Liver (tissue), 9 donors: ENCODE results near the gene TMIGD3. TPM values are rescaled to one million over a fixed set of nuclear protein-coding genes. Genes with fewer than 3 reads are reported as not detected.

Experiments used
- DNase-seq: peaks from one replicate; pipeline ENCODE4 v3.0.0-alpha.2; 2017; ENCODE audit warnings: low spot score
- H3K27ac ChIP-seq, 2 donors: one replicate each; pipeline ENCODE4 v1.7.0; 2013; ENCODE audit warnings: inconsistent platforms in 2 of 2, low read length in 2 of 2, control low read depth in 1 of 2, low read depth in 1 of 2, mild to moderate bottlenecking in 1 of 2
- H3K27me3 ChIP-seq, 4 donors: one replicate each; pipeline versions ENCODE4 v1.6.1 to v1.7.0; 2013; ENCODE audit warnings: low read length in 3 of 4, inconsistent platforms in 1 of 4, mild to moderate bottlenecking in 1 of 4, moderate library complexity in 1 of 4; ENCODE audit not compliant: control insufficient read depth in 4 of 4, insufficient read depth in 4 of 4
- H3K36me3 ChIP-seq, 4 donors: one replicate each; pipeline versions ENCODE4 v1.6.1 to v1.7.0; 2013; ENCODE audit warnings: low read length in 3 of 4, mild to moderate bottlenecking in 3 of 4, low read depth in 1 of 4, moderate library complexity in 1 of 4; ENCODE audit not compliant: control insufficient read depth in 4 of 4, insufficient read depth in 3 of 4
- H3K4me1 ChIP-seq, 4 donors: one replicate each; pipeline versions ENCODE4 v1.6.1 to v1.7.0; 2013; ENCODE audit warnings: low read length in 3 of 4, mild to moderate bottlenecking in 3 of 4, moderate library complexity in 1 of 4; ENCODE audit not compliant: control insufficient read depth in 4 of 4, insufficient read depth in 4 of 4
- H3K4me3 ChIP-seq, 3 donors: one replicate each; pipeline versions ENCODE4 v1.6.1 to v1.7.0; 2013; ENCODE audit warnings: low read length in 3 of 3, control low read depth in 1 of 3, low read depth in 1 of 3, mild to moderate bottlenecking in 1 of 3
- H3K9ac ChIP-seq, 2 donors: one replicate each; pipeline ENCODE4 v1.7.0; 2013; ENCODE audit warnings: low read length in 2 of 2, mild to moderate bottlenecking in 2 of 2, moderate library complexity in 2 of 2, control low read depth in 1 of 2, low read depth in 1 of 2
- H3K9me3 ChIP-seq, 4 donors: one replicate each; pipeline versions ENCODE4 v1.6.1 to v1.7.0; 2013; ENCODE audit warnings: low read length in 3 of 4; ENCODE audit not compliant: control insufficient read depth in 4 of 4
- ATF3 ChIP-seq: IDR thresholded peaks from 2 replicates; pipeline ENCODE4 v1.6.1; 2016; ENCODE audit warnings: antibody characterized with exemption
- EGR1 ChIP-seq, 2 donors: IDR thresholded peaks; 2 replicates each; pipeline ENCODE4 v1.6.1; 2016 to 2018; ENCODE audit warnings: antibody characterized with exemption in 2 of 2, low read depth in 2 of 2
- FOXA1 ChIP-seq: IDR thresholded peaks from 2 replicates; pipeline ENCODE4 v1.6.1; 2016; ENCODE audit warnings: antibody characterized with exemption
- FOXA2 ChIP-seq: IDR thresholded peaks from 2 replicates; pipeline ENCODE4 v1.6.1; 2016; ENCODE audit warnings: antibody characterized with exemption
- GABPA ChIP-seq, 2 donors: IDR thresholded peaks in 1 of 2; conservative IDR thresholded peaks in 1 of 2; 2 replicates each; pipeline ENCODE4 v1.6.1; 2016; ENCODE audit warnings: antibody characterized with exemption in 2 of 2, mild to moderate bottlenecking in 1 of 2, moderate library complexity in 1 of 2
- HNF4A ChIP-seq, 2 donors: conservative IDR thresholded peaks; 2 replicates each; pipeline ENCODE4 v1.6.1; 2016; ENCODE audit warnings: antibody characterized with exemption in 2 of 2, mild to moderate bottlenecking in 2 of 2
- HNF4G ChIP-seq: IDR thresholded peaks from 2 replicates; pipeline ENCODE4 v1.6.1; 2016; ENCODE audit warnings: antibody characterized with exemption
- JUND ChIP-seq, 2 donors: IDR thresholded peaks; 2 replicates each; pipeline ENCODE4 v1.6.1; 2016; ENCODE audit warnings: antibody characterized with exemption in 2 of 2
- NR2F2 ChIP-seq: IDR thresholded peaks from 2 replicates; pipeline ENCODE4 v1.6.1; 2016; ENCODE audit warnings: antibody characterized with exemption
- RAD21 ChIP-seq, 2 donors: IDR thresholded peaks; 2 replicates each; pipeline ENCODE4 v1.6.1; 2016; ENCODE audit warnings: antibody characterized with exemption in 2 of 2, mild to moderate bottlenecking in 2 of 2
- RXRA ChIP-seq, 2 donors: IDR thresholded peaks; 2 replicates each; pipeline ENCODE4 v1.6.1; 2017 to 2018; ENCODE audit warnings: antibody characterized with exemption in 2 of 2, mild to moderate bottlenecking in 1 of 2
- SP1 ChIP-seq: IDR thresholded peaks from 2 replicates; pipeline ENCODE4 v1.6.1; 2018; ENCODE audit warnings: antibody characterized with exemption, mild to moderate bottlenecking
- TAF1 ChIP-seq: conservative IDR thresholded peaks from 2 replicates; pipeline ENCODE4 v1.6.1; 2016; ENCODE audit warnings: antibody characterized with exemption, mild to moderate bottlenecking
- YY1 ChIP-seq: IDR thresholded peaks from 2 replicates; pipeline ENCODE4 v1.6.1; 2016; ENCODE audit warnings: antibody characterized with exemption, mild to moderate bottlenecking
- WGBS: extraction: QIAGEN DNeasy Blood & Tissue Kit; methylation state at CpG from one replicate; pipeline ENCODE4 v1.1.7; 2013; 5-methylcytosine and 5-hydroxymethylcytosine counted together
- polyA plus RNA-seq, 2 donors: library from polyadenylated mRNA; stranded (reverse) in 1 of 2; unstranded in 1 of 2; fragments of 200-250 nt in 1 of 2; fragments of >200 nt in 1 of 2; fragmentation: Nextera tagmentation in 1 of 2; extraction: Ambion mirVana in 1 of 2; gene quantifications; one replicate each; pipeline versions ENCODE4 v1.2.1 to v1.2.3, GENCODE V29; 2013 to 2015
- total RNA-seq, 2 donors: library from RNA; depleted of rRNA; stranded (reverse); fragments of >200 nt; gene quantifications; one replicate each; pipeline ENCODE4 v1.2.3, GENCODE V29; 2014
- TF ChIP-seq, protein P1 (sequence below): IDR thresholded peaks from 2 replicates; pipeline ENCODE4 v1.6.1; 2016; ENCODE audit warnings: antibody characterized with exemption
- TF ChIP-seq, protein P2 (sequence below): IDR thresholded peaks from 2 replicates; pipeline ENCODE4 v1.6.1; 2016; ENCODE audit warnings: antibody characterized with exemption
- TF ChIP-seq, protein P3 (sequence below): IDR thresholded peaks from 2 replicates; pipeline ENCODE4 v1.6.1; 2016; ENCODE audit warnings: antibody characterized with exemption, mild to moderate bottlenecking
- donor health status: healthy.
- donor health status: healthy.
- donor health status: healthy.
- donor health status: healthy.
- donor health status: healthy.

The TMIGD3 gene
- total and polyA plus RNA-seq, 4 donors, result 2.6 to 5.9 (median 4.6) TPM

DNA sequence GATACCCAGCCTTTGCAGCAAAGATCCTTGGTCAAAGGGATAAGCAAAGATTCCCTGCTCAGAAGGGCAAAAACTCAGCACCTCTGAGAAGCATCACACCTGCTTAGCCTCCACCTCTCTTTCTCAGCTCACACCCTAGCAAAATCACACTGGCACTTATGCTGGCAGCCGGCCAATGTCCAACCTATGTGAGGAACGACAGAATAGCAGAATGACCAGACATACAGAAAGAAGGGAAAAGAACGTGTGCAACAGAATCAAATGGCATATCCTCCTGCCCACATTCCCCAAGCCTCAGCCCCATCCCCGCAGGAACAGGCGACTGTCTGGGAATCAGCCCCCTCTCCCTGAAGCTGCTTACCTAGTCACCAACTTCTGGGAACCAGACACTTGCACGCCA is 664 bp upstream of the TMIGD3 start:
- Histone ChIP-seq H3K4me3 (no peak overlapping the region), H3K27me3 (no peaks in the 10 kb centered on the region), H3K9me3 (no peaks in the 10 kb centered on the region), H3K4me1 (peaks cover 3 to 19% (median 10%) of the 10 kb centered on the region in 4 donors), H3K27ac (no peak overlapping the region), H3K9ac (no peak overlapping the region), H3K36me3 (no peaks in the 10 kb centered on the region)
- no peak for DNase-seq
- 58% methylated on average over 6 of the region's 6 CpGs for WGBS
- no peak for TF ChIP-seq NR2F2
- TF ChIP-seq FOXA1, result no peak
- TF ChIP-seq GABPA (IDR thresholded peaks at IDR 0.05 in 1 of 2, conservative IDR thresholded peaks at IDR 0.05 in 1 of 2), result no peak
- no peak for TF ChIP-seq ATF3
- TF ChIP-seq, protein P1, sequence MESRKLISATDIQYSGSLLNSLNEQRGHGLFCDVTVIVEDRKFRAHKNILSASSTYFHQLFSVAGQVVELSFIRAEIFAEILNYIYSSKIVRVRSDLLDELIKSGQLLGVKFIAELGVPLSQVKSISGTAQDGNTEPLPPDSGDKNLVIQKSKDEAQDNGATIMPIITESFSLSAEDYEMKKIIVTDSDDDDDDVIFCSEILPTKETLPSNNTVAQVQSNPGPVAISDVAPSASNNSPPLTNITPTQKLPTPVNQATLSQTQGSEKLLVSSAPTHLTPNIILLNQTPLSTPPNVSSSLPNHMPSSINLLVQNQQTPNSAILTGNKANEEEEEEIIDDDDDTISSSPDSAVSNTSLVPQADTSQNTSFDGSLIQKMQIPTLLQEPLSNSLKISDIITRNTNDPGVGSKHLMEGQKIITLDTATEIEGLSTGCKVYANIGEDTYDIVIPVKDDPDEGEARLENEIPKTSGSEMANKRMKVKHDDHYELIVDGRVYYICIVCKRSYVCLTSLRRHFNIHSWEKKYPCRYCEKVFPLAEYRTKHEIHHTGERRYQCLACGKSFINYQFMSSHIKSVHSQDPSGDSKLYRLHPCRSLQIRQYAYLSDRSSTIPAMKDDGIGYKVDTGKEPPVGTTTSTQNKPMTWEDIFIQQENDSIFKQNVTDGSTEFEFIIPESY, result no peak
- TF ChIP-seq TAF1, result no peak
- TF ChIP-seq, protein P2, sequence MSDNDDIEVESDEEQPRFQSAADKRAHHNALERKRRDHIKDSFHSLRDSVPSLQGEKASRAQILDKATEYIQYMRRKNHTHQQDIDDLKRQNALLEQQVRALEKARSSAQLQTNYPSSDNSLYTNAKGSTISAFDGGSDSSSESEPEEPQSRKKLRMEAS, result no peak
- TF ChIP-seq EGR1 (IDR thresholded peaks at IDR 0.05; ENCODE audit: low read depth in 2 of 2), result no peak
- TF ChIP-seq YY1, result no peak

DNA sequence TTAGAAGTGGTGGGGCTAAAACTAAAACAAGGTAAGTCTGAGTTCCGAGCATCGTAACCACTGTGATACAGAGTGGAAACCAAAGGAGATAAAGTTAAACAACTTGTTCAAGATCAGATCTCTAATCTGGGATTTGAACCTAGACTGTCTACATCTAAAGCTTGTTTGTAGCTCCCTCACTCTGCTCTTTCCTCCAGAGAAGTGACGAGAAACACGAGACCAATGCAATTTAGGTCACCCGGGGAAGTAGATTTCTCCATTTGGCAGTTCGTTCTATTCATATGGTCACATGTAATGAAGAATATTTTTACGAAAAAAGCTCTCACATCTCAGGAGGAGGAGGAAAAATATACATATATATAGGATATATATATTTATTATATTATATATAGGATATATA is 1.8 kb downstream of the TMIGD3 start:
- H3K27me3 ChIP-seq, result no peaks in the 10 kb centered on the region
- no peak overlapping the region for H3K9ac ChIP-seq
- H3K27ac ChIP-seq, result no peak overlapping the region
- peaks cover 0 to 6% (median 2%) of the 10 kb centered on the region in 4 donors for H3K4me1 ChIP-seq
- no peak overlapping the region for H3K4me3 ChIP-seq
- DNase-seq, result no peak
- no peaks in the 10 kb centered on the region for H3K9me3 ChIP-seq
- no peaks in the 10 kb centered on the region for H3K36me3 ChIP-seq
- WGBS, result 84% methylated on average over 7 of the region's 7 CpGs
- no peak for TF ChIP-seq RXRA (IDR thresholded peaks at IDR 0.05)
- TF ChIP-seq ATF3, result no peak
- TF ChIP-seq NR2F2, result no peak
- no peak for TF ChIP-seq YY1
- TF ChIP-seq HNF4A (conservative IDR thresholded peaks at IDR 0.05), result no peak
- TF ChIP-seq JUND (IDR thresholded peaks at IDR 0.05), result no peak
- TF ChIP-seq RAD21 (IDR thresholded peaks at IDR 0.05), result no peak
- no peak for TF ChIP-seq FOXA2
- TF ChIP-seq, protein P3, sequence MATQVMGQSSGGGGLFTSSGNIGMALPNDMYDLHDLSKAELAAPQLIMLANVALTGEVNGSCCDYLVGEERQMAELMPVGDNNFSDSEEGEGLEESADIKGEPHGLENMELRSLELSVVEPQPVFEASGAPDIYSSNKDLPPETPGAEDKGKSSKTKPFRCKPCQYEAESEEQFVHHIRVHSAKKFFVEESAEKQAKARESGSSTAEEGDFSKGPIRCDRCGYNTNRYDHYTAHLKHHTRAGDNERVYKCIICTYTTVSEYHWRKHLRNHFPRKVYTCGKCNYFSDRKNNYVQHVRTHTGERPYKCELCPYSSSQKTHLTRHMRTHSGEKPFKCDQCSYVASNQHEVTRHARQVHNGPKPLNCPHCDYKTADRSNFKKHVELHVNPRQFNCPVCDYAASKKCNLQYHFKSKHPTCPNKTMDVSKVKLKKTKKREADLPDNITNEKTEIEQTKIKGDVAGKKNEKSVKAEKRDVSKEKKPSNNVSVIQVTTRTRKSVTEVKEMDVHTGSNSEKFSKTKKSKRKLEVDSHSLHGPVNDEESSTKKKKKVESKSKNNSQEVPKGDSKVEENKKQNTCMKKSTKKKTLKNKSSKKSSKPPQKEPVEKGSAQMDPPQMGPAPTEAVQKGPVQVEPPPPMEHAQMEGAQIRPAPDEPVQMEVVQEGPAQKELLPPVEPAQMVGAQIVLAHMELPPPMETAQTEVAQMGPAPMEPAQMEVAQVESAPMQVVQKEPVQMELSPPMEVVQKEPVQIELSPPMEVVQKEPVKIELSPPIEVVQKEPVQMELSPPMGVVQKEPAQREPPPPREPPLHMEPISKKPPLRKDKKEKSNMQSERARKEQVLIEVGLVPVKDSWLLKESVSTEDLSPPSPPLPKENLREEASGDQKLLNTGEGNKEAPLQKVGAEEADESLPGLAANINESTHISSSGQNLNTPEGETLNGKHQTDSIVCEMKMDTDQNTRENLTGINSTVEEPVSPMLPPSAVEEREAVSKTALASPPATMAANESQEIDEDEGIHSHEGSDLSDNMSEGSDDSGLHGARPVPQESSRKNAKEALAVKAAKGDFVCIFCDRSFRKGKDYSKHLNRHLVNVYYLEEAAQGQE, result no peak
- no peak for TF ChIP-seq HNF4G
- TF ChIP-seq, protein P2, result no peak
- no peak for TF ChIP-seq GABPA (IDR thresholded peaks at IDR 0.05 in 1 of 2, conservative IDR thresholded peaks at IDR 0.05 in 1 of 2)
- no peak for TF ChIP-seq EGR1 (IDR thresholded peaks at IDR 0.05; ENCODE audit: low read depth in 2 of 2)
- TF ChIP-seq FOXA1, result no peak
- no peak for TF ChIP-seq SP1
- TF ChIP-seq, protein P1, result no peak
- TF ChIP-seq TAF1, result no peak
